ENCODE results near the gene TUBB. TPM values are rescaled to one million over a fixed set of nuclear protein-coding genes. Genes with fewer than 3 reads are reported as not detected.

The TUBB gene
- total and polyA plus RNA-seq, 3 experiments from 2014 or later = 136 to 1,639 (median 1,610) TPM

DNA sequence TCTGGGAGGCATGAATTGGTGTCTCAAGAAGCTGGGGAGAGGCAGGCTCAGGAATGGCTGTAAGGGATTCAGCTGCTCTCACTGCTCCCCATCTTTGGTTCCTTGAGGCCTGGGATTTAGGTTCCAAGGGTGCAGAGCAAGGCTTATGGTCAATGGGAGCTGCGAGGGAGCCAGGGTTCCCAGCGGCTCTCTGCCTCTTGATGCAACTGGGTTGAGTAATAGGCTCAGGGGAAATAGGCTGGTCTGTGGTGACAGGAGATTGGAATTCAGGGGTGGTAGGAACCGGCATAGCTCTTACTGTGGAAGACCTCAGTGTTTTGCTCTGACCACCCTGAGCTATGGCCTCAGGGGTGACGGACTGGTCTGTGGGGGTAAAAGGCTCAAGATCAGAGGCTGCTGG, 16.3 kb upstream of the TUBB start:
- no peaks in the 10 kb centered on the region for H3K4me1 Mint-ChIP-seq
- no peaks in the 10 kb centered on the region for H3K27me3 ChIP-seq (ENCODE audit: insufficient read depth, low read length, poor library complexity, severe bottlenecking)
- no peaks in the 10 kb centered on the region for H3K9me3 Mint-ChIP-seq
- CTCF ChIA-PET = interaction anchor here (1.5 to 5.0 kb wide), 3 partner anchors 13 to 26 kb away, joined by 3 to 21 read pairs (median 3); partner anchors contain the start of gene NRM
- H3K27me3 Mint-ChIP-seq = no peaks in the 10 kb centered on the region
- DNase-seq = no peak
- no peak overlapping the region for H3K27ac ChIP-seq (ENCODE audit: low read depth, low read length)
- no peaks in the 10 kb centered on the region for H3K9me3 ChIP-seq (ENCODE audit: low read length)
- H3K4me3 Mint-ChIP-seq = peak overlapping the region in 1 of 7 donors; percentile 28
- no peak overlapping the region for H3K4me3 ChIP-seq (ENCODE audit: low read length)
- H3K4me1 ChIP-seq (ENCODE audit: insufficient read depth, low read length) = no peaks in the 10 kb centered on the region
- H3K27ac Mint-ChIP-seq = peak overlapping the region in 1 of 8 donors; percentile 69
- H3K36me3 ChIP-seq (ENCODE audit: insufficient read depth, low read length) = peaks cover 12% of the 10 kb centered on the region
- POLR2A ChIA-PET = no interaction called here
- H3K36me3 Mint-ChIP-seq = peaks cover 19 to 72% (median 25%) of the 10 kb centered on the region in 3 donors

DNA sequence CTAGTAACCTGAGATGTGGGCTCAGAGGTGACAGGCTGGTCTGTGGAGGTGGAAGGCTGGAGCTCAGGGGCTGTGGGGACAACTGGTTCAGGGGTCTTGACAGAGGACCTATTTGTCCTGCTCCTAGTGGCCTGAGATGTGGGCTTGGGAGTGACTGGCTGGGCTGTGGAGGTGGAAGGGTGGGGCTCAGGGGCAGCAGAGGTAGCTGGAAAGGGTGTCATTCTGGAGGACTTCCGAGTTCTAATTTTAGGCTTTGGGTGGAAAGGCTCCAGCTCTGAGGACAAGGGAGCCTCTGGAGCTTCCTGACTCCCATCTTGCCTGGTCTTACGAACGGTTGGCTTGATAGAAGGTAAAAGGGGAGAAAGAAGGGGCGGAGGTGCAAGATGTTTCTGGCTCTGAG, 14.5 kb upstream of the TUBB start:
- Histone ChIP-seq H3K27ac (ENCODE audit: low read depth, low read length) (no peak overlapping the region), H3K36me3 (ENCODE audit: insufficient read depth, low read length) (peaks cover 13% of the 10 kb centered on the region), H3K4me3 (ENCODE audit: low read length) (no peak overlapping the region), H3K9me3 (ENCODE audit: low read length) (no peaks in the 10 kb centered on the region), H3K27me3 (ENCODE audit: insufficient read depth, low read length, poor library complexity, severe bottlenecking) (no peaks in the 10 kb centered on the region), H3K4me1 (ENCODE audit: insufficient read depth, low read length) (no peaks in the 10 kb centered on the region)
- DNase-seq = no peak
- Mint-ChIP-seq H3K27me3 (no peaks in the 10 kb centered on the region), H3K4me1 (no peaks in the 10 kb centered on the region), H3K36me3 (peaks cover 19 to 71% (median 24%) of the 10 kb centered on the region in 3 donors), H3K27ac (peak overlapping the region in 3 of 8 donors; percentile 22 to 63 (median 43)), H3K4me3 (no peak overlapping the region), H3K9me3 (no peaks in the 10 kb centered on the region)
- POLR2A ChIA-PET = no interaction called here
- CTCF ChIA-PET = interaction anchor here (0.9 to 5.0 kb wide), 3 partner anchors 12 to 27 kb away, joined by 3 to 21 read pairs (median 4); partner anchors contain the start of gene MDC1

DNA sequence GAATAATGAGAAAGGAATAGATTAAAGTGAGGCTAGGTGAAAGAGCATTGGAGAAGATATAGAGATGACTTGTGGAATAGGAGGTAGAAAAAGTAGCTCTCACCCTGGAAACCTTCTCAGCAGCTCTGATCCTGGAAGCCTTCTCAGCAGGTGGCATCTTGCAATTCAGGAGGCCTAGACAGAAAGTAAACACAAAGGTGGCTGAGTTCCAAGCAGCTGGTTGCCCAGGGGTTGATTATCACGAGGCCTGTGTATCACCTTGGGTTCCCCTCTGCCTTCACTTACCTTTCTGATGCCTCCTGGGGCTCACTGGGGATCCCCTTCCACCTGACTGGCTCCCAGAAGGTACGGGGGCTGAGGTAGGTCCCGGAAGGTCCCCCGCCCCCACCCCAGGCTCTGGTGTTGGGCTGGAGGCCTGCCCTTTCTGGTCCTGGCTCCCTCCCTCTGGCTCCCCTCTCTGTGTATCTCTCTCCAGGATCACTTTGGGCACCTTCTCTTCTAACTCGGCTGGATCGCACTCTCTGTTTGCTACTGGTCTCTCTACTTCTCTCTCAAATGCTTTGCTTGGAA, 12.8 kb upstream of the TUBB start:
- Histone ChIP-seq H3K27me3 (ENCODE audit: insufficient read depth, low read length, poor library complexity, severe bottlenecking) (no peaks in the 10 kb centered on the region), H3K9me3 (ENCODE audit: low read length) (no peaks in the 10 kb centered on the region), H3K36me3 (ENCODE audit: insufficient read depth, low read length) (peaks cover 30% of the 10 kb centered on the region), H3K4me1 (ENCODE audit: insufficient read depth, low read length) (peaks cover 4% of the 10 kb centered on the region), H3K4me3 (ENCODE audit: low read length) (no peak overlapping the region), H3K27ac (ENCODE audit: low read depth, low read length) (no peak overlapping the region)
- CTCF ChIA-PET = interaction anchor here (1.1 to 1.4 kb wide), 2 partner anchors 10 to 15 kb away, joined by 4 to 5 read pairs; partner anchors contain the start of gene MDC1
- H3K27ac Mint-ChIP-seq = peak overlapping the region in 4 of 8 donors; percentile 8 to 91 (median 76)
- peaks cover 7 to 14% (median 11%) of the 10 kb centered on the region in 3 donors for H3K4me1 Mint-ChIP-seq
- no peak for DNase-seq
- peaks cover 19 to 82% (median 32%) of the 10 kb centered on the region in 3 donors for H3K36me3 Mint-ChIP-seq
- no peak overlapping the region for H3K4me3 Mint-ChIP-seq
- H3K9me3 Mint-ChIP-seq = no peaks in the 10 kb centered on the region
- no peaks in the 10 kb centered on the region for H3K27me3 Mint-ChIP-seq
- POLR2A ChIA-PET = no interaction called here

DNA sequence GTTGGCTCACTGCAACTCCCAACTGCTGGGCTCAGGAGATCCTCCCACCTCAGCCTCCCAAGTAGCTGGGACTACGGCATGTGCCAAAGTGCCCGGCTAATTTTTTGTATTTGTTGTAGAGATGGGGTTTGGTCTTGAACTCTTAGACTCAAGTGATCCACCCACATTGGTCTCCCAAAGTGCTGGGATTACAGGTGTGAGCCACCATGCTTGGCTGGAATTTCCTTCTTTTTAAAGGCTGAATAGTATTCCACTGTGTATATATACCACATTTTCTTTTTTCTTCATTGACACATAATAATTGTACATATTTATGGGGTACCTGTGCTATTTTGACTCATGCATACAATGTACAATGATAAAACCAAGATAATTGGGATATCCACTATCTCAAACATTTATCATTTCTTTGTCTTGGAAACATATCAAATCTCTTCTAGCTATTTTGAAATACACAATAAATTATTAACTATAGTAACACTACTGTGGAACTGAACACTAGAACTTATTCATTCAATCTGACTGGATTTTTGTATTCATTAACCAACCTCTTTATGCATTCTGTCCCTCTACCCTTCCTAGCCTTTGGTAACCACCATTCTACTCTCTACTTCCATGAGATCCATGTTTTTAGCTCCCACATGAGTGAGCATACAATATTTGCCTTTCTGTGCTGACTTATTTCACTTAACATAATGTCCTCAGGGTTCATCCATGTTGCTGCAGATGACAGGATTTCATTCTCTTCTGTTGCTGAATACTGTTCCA, 10.9 kb upstream of the TUBB start:
- Histone ChIP-seq H3K4me1 (ENCODE audit: insufficient read depth, low read length) (peaks cover 5% of the 10 kb centered on the region), H3K27me3 (ENCODE audit: insufficient read depth, low read length, poor library complexity, severe bottlenecking) (no peaks in the 10 kb centered on the region), H3K36me3 (ENCODE audit: insufficient read depth, low read length) (peaks cover 44% of the 10 kb centered on the region), H3K4me3 (ENCODE audit: low read length) (no peak overlapping the region), H3K9me3 (ENCODE audit: low read length) (no peaks in the 10 kb centered on the region), H3K27ac (ENCODE audit: low read depth, low read length) (no peak overlapping the region)
- no peak for DNase-seq
- H3K36me3 Mint-ChIP-seq = peaks cover 15 to 80% (median 34%) of the 10 kb centered on the region in 3 donors
- no peaks in the 10 kb centered on the region for H3K27me3 Mint-ChIP-seq
- peaks cover 14 to 26% (median 20%) of the 10 kb centered on the region in 3 donors for H3K4me1 Mint-ChIP-seq
- ChIA-PET CTCF (interaction anchor here (0.8 kb wide), 1 partner anchor 22 kb away, joined by 3 read pairs; no protein-coding TSS in a partner anchor), POLR2A (no interaction called here)
- H3K27ac Mint-ChIP-seq = peak overlapping the region in 1 of 8 donors; percentile 40
- no peak overlapping the region for H3K4me3 Mint-ChIP-seq
- no peaks in the 10 kb centered on the region for H3K9me3 Mint-ChIP-seq

DNA sequence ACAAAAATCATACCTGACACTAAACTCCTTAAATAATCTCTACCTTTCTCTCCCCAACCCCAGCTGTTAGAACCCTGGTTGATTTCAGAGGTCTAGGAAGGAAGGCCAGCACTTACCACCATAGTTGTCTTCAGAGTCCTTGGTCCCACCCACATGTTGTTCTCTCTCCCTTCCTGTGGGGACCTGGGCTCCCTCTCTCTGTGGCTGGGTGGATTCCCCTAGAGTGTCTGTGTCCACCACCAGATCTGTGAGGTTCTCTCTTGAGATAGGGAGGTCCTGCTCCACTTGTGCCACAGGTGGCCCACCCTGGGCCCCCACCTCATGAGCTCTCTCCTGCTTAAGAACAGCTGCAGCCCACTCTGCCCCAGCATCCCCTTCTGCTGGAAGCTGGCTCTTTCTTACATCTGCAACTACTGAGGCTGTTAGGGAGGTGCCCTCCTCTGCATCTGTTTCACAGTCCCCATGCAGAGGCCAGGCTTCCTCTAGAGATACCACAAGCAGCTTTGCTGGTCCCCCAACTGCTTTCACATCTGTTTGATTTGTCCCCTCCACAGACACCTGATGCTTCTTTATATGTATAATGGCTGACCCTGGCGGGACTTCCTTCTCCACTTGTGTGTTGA, 8.3 kb upstream of the TUBB start:
- CTCF ChIA-PET = interaction anchor here (1.4 to 3.1 kb wide), 4 partner anchors 10 to 171 kb away, joined by 3 to 13 read pairs (median 9); partner anchors contain the start of gene DHX16
- Histone ChIP-seq H3K9me3 (ENCODE audit: low read length) (no peaks in the 10 kb centered on the region), H3K4me3 (ENCODE audit: low read length) (no peak overlapping the region), H3K27ac (ENCODE audit: low read depth, low read length) (no peak overlapping the region), H3K36me3 (ENCODE audit: insufficient read depth, low read length) (peaks cover 40% of the 10 kb centered on the region), H3K27me3 (ENCODE audit: insufficient read depth, low read length, poor library complexity, severe bottlenecking) (no peaks in the 10 kb centered on the region), H3K4me1 (ENCODE audit: insufficient read depth, low read length) (peaks cover 12% of the 10 kb centered on the region)
- Mint-ChIP-seq H3K27ac (peak overlapping the region in 7 of 8 donors; percentile 10 to 77 (median 60)), H3K4me3 (peak overlapping the region in 2 of 7 donors; percentile 2 to 68), H3K4me1 (peaks cover 27 to 43% (median 34%) of the 10 kb centered on the region in 3 donors), H3K27me3 (no peaks in the 10 kb centered on the region), H3K9me3 (no peaks in the 10 kb centered on the region), H3K36me3 (peaks cover 11 to 73% (median 30%) of the 10 kb centered on the region in 3 donors)
- POLR2A ChIA-PET = no interaction called here
- DNase-seq = no peak

DNA sequence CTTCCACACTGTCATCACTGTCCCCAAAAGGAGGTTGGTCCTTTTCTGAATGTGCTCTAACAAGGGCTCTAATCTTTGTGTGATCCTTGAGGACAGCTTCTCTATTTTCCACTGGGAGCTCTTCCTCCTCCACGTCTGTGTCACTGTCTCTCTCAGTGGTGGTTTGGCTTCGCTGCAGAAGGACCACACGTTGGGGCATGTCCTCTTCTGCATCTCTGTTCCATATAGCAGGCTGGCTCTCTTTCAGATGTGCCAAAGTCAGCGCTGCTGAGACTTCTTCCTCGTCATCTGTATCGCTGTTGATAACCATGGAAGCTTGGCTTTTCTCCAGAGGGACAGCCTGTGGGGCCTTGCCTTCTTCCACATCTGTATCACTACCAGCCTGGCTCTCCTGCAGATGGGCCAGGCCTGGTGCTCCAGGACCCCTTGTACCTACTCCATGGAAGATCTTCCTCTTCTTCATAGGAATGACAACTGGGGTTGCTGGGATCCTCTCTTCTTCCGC, 7.7 kb upstream of the TUBB start:
- Histone ChIP-seq H3K36me3 (ENCODE audit: insufficient read depth, low read length) (peaks cover 40% of the 10 kb centered on the region), H3K27me3 (ENCODE audit: insufficient read depth, low read length, poor library complexity, severe bottlenecking) (no peaks in the 10 kb centered on the region), H3K27ac (ENCODE audit: low read depth, low read length) (no peak overlapping the region), H3K4me3 (ENCODE audit: low read length) (no peak overlapping the region), H3K4me1 (ENCODE audit: insufficient read depth, low read length) (peaks cover 13% of the 10 kb centered on the region), H3K9me3 (ENCODE audit: low read length) (no peaks in the 10 kb centered on the region)
- peaks cover 32 to 50% (median 39%) of the 10 kb centered on the region in 3 donors for H3K4me1 Mint-ChIP-seq
- peaks cover 11 to 70% (median 27%) of the 10 kb centered on the region in 3 donors for H3K36me3 Mint-ChIP-seq
- H3K27ac Mint-ChIP-seq = peak overlapping the region in 5 of 8 donors; percentile 36 to 77 (median 63)
- H3K9me3 Mint-ChIP-seq = no peaks in the 10 kb centered on the region
- POLR2A ChIA-PET = no interaction called here
- H3K27me3 Mint-ChIP-seq = no peaks in the 10 kb centered on the region
- CTCF ChIA-PET = interaction anchor here (1.4 to 3.1 kb wide), 4 partner anchors 9 to 171 kb away, joined by 3 to 13 read pairs (median 9); partner anchors contain the start of gene DHX16
- DNase-seq = no peak
- peak overlapping the region in 1 of 7 donors; percentile 2 for H3K4me3 Mint-ChIP-seq

DNA sequence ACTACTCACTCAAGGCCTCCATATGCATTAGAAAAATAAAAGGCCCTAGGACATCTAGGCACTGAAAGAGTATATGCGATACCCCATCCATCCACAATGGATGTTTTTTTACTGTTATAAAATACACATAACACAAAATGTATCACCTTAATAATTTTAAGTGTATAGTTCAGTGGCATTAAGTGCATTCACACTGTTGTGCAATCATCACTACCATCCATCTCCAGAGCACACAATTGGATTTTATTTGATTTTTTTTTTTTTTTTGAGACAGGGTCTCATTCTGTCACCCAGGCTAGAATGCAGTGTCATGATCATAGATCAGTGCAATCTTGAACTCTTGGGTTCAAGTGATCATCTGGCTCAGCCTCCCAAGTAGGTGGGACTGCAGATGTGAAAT, 5.9 kb upstream of the TUBB start:
- H3K36me3 Mint-ChIP-seq = peaks cover 11 to 60% (median 22%) of the 10 kb centered on the region in 3 donors
- Histone ChIP-seq H3K9me3 (ENCODE audit: low read length) (no peaks in the 10 kb centered on the region), H3K4me3 (ENCODE audit: low read length) (no peak overlapping the region), H3K27ac (ENCODE audit: low read depth, low read length) (no peak overlapping the region), H3K36me3 (ENCODE audit: insufficient read depth, low read length) (peaks cover 35% of the 10 kb centered on the region), H3K27me3 (ENCODE audit: insufficient read depth, low read length, poor library complexity, severe bottlenecking) (no peaks in the 10 kb centered on the region), H3K4me1 (ENCODE audit: insufficient read depth, low read length) (peaks cover 16% of the 10 kb centered on the region)
- POLR2A ChIA-PET = no interaction called here
- H3K9me3 Mint-ChIP-seq = no peaks in the 10 kb centered on the region
- H3K27ac Mint-ChIP-seq = peak overlapping the region in 1 of 8 donors; percentile 12
- CTCF ChIA-PET = interaction anchor here (0.7 to 3.1 kb wide), 3 partner anchors 8 to 35 kb away, joined by 3 to 13 read pairs (median 4); no protein-coding TSS in a partner anchor
- H3K4me3 Mint-ChIP-seq = no peak overlapping the region
- H3K27me3 Mint-ChIP-seq = no peaks in the 10 kb centered on the region
- H3K4me1 Mint-ChIP-seq = peaks cover 38 to 62% (median 45%) of the 10 kb centered on the region in 3 donors
- DNase-seq = no peak

Data from CD8-positive, alpha-beta memory T cell (primary cell).